HG03159 (cell line): ENCODE data around the gene LCE1E.

Experiments used
- ATAC-seq: cut with Tn5 transposase; IDR thresholded peaks from one replicate; pipeline ENCODE4 v1.9.1; 2021; ENCODE audit warnings: mild to moderate bottlenecking, moderate library complexity; ENCODE audit not compliant: unreplicated experiment

The LCE1E gene

GRCh38 chr1:152777510-152778137 lies 8.4 kb upstream of the LCE1E start:
- ATAC-seq: no peak

GRCh38 chr1:152783095-152783494 lies 3.0 kb upstream of the LCE1E start:
- no peak for ATAC-seq

GRCh38 chr1:152795686-152796085 lies 9.6 kb downstream of the LCE1E start:
- no peak for ATAC-seq

GRCh38 chr1:152796421-152796820 lies 10.4 kb downstream of the LCE1E start, which contains the start of gene LCE1D:
LCE1D (plus strand) TSS chr1:152796721; CDS start chr1:152797795, 1,074 bp downstream.
- ATAC-seq: no peak

- ATAC-seq: no peak
Observed at GRCh38 chr1:152801333-152801732, 15.3 kb downstream of the LCE1E start.

- ATAC-seq: no peak
Observed at GRCh38 chr1:152806576-152806975, 20.5 kb downstream of the LCE1E start, which contains the start of gene LCE1C. LCE1C (minus strand) TSS chr1:152806651; CDS start chr1:152805478, 1,173 bp downstream.

- no peak for ATAC-seq
Observed at GRCh38 chr1:152811050-152811449, 25.0 kb downstream of the LCE1E start.

GRCh38 chr1:152811671-152812070 lies 25.6 kb downstream of the LCE1E start, which contains the start of gene LCE1B:
LCE1B (plus strand) TSS chr1:152811971; CDS start chr1:152812447, 476 bp downstream.
- no peak for ATAC-seq

- no peak for ATAC-seq
Observed at GRCh38 chr1:152817309-152817708, 31.3 kb downstream of the LCE1E start.

- ATAC-seq: no peak
Observed at GRCh38 chr1:152823294-152823693, 37.2 kb downstream of the LCE1E start.

- no peak for ATAC-seq
Observed at GRCh38 chr1:152824964-152825363, 38.9 kb downstream of the LCE1E start.

- no peak for ATAC-seq
Observed at GRCh38 chr1:152827173-152827572, 41.1 kb downstream of the LCE1E start, which contains the start of gene LCE1A. LCE1A (plus strand) TSS chr1:152827473; CDS start chr1:152827473, 0 bp downstream.

- ATAC-seq: no peak
Observed at GRCh38 chr1:152836870-152837269, 50.8 kb downstream of the LCE1E start.
